ENCODE data around the gene MGST3.
"Not testable (repeated sequence)": the region's sequence is repeated elsewhere in the genome, so short reads cannot be mapped to it uniquely, and the experiment has no call there.

The MGST3 gene

GRCh38 chr1:165658766-165659580 is 27.9 kb downstream of the MGST3 start:
- not testable (repeated sequence) for H3K9ac ChIP-seq (ENCODE audit: low read depth, low read length); H3K9me3 ChIP-seq (ENCODE audit: control insufficient read depth, insufficient read depth, low read length); H3K4me1 ChIP-seq (ENCODE audit: insufficient read depth, low read length)
- H3K36me3 ChIP-seq (ENCODE audit: insufficient read depth, low read length), result peaks cover 11% of the 10 kb centered on the region; the same call in 1 of the 2 replicates

- 0 out of 2 replicates have a peak, but pooled peaks cover 3% of the 10 kb centered on the region for H3K4me1 ChIP-seq (ENCODE audit: insufficient read depth, low read length)
- H3K9me3 ChIP-seq (ENCODE audit: control insufficient read depth, insufficient read depth, low read length), result no peaks in the 10 kb centered on the region
- H3K36me3 ChIP-seq (ENCODE audit: insufficient read depth, low read length), result peaks cover 12% of the 10 kb centered on the region; the same call in 1 of the 2 replicates
- H3K9ac ChIP-seq (ENCODE audit: low read depth, low read length), result no peak overlapping the region
These were observed 28.5 kb downstream of the MGST3 start for GRCh38 chr1:165659581-165659895.

- no peaks in the 10 kb centered on the region for H3K9me3 ChIP-seq (ENCODE audit: control insufficient read depth, insufficient read depth, low read length)
- H3K9ac ChIP-seq (ENCODE audit: low read depth, low read length), result no peak overlapping the region
- 0 out of 2 replicates have a peak, but pooled peaks cover 3% of the 10 kb centered on the region for H3K4me1 ChIP-seq (ENCODE audit: insufficient read depth, low read length)
- H3K36me3 ChIP-seq (ENCODE audit: insufficient read depth, low read length), result peaks cover 12% of the 10 kb centered on the region
These were observed 30.7 kb downstream of the MGST3 start for GRCh38 chr1:165661703-165662102.

GRCh38 chr1:165662186-165662585 is 31.2 kb downstream of the MGST3 start:
- no peaks in the 10 kb centered on the region for H3K9me3 ChIP-seq (ENCODE audit: control insufficient read depth, insufficient read depth, low read length)
- peaks cover 14% of the 10 kb centered on the region for H3K36me3 ChIP-seq (ENCODE audit: insufficient read depth, low read length)
- 0 out of 2 replicates have a peak, but pooled peaks cover 3% of the 10 kb centered on the region for H3K4me1 ChIP-seq (ENCODE audit: insufficient read depth, low read length)

GRCh38 chr1:165666152-165666825 is 35.3 kb downstream of the MGST3 start:
- H3K9me3 ChIP-seq (ENCODE audit: control insufficient read depth, insufficient read depth, low read length), result no peaks in the 10 kb centered on the region
- peaks cover 19% of the 10 kb centered on the region for H3K36me3 ChIP-seq (ENCODE audit: insufficient read depth, low read length)
- H3K4me1 ChIP-seq (ENCODE audit: insufficient read depth, low read length), result no peaks in the 10 kb centered on the region
- H3K9ac ChIP-seq (ENCODE audit: low read depth, low read length), result no peak overlapping the region

More at GRCh38 chr1:165662186-165662585, 31.2 kb downstream of the MGST3 start:
- no peak overlapping the region for H3K9ac ChIP-seq (ENCODE audit: low read depth, low read length)

GRCh38 chr1:165668184-165668583 is 37.1 kb downstream of the MGST3 start:
- Histone ChIP-seq H3K36me3 (ENCODE audit: insufficient read depth, low read length) (peaks cover 11% of the 10 kb centered on the region), H3K9me3 (ENCODE audit: control insufficient read depth, insufficient read depth, low read length) (no peaks in the 10 kb centered on the region), H3K9ac (ENCODE audit: low read depth, low read length) (no peak overlapping the region), H3K4me1 (ENCODE audit: insufficient read depth, low read length) (no peaks in the 10 kb centered on the region)

GRCh38 chr1:165671526-165671925 is 40.5 kb downstream of the MGST3 start:
- no peaks in the 10 kb centered on the region for H3K4me1 ChIP-seq (ENCODE audit: insufficient read depth, low read length)
- H3K36me3 ChIP-seq (ENCODE audit: insufficient read depth, low read length), result peaks cover 11% of the 10 kb centered on the region; the same call in 1 of the 2 replicates
- no peaks in the 10 kb centered on the region for H3K9me3 ChIP-seq (ENCODE audit: control insufficient read depth, insufficient read depth, low read length)
- no peak overlapping the region for H3K9ac ChIP-seq (ENCODE audit: low read depth, low read length)

GRCh38 chr1:165674599-165674998 is 43.6 kb downstream of the MGST3 start:
- no peaks in the 10 kb centered on the region for H3K4me1 ChIP-seq (ENCODE audit: insufficient read depth, low read length)
- peaks cover 6% of the 10 kb centered on the region; the same call in 1 of the 2 replicates for H3K36me3 ChIP-seq (ENCODE audit: insufficient read depth, low read length)
- H3K9me3 ChIP-seq (ENCODE audit: control insufficient read depth, insufficient read depth, low read length), result no peaks in the 10 kb centered on the region
- no peak overlapping the region for H3K9ac ChIP-seq (ENCODE audit: low read depth, low read length)

- Histone ChIP-seq H3K9ac (ENCODE audit: low read depth, low read length) (no peak overlapping the region), H3K9me3 (ENCODE audit: control insufficient read depth, insufficient read depth, low read length) (no peaks in the 10 kb centered on the region), H3K4me1 (ENCODE audit: insufficient read depth, low read length) (no peaks in the 10 kb centered on the region), H3K36me3 (ENCODE audit: insufficient read depth, low read length) (peaks cover 6% of the 10 kb centered on the region; the same call in 1 of the 2 replicates)
These were observed 44.8 kb downstream of the MGST3 start for GRCh38 chr1:165675794-165676193.

GRCh38 chr1:165678509-165678908 is 47.5 kb downstream of the MGST3 start:
- Histone ChIP-seq H3K4me1 (ENCODE audit: insufficient read depth, low read length) (no peaks in the 10 kb centered on the region), H3K9ac (ENCODE audit: low read depth, low read length) (no peak overlapping the region), H3K9me3 (ENCODE audit: control insufficient read depth, insufficient read depth, low read length) (no peaks in the 10 kb centered on the region), H3K36me3 (ENCODE audit: insufficient read depth, low read length) (peaks cover 13% of the 10 kb centered on the region; the same call in 1 of the 2 replicates)

- Histone ChIP-seq H3K4me1 (ENCODE audit: insufficient read depth, low read length) (no peaks in the 10 kb centered on the region), H3K36me3 (ENCODE audit: insufficient read depth, low read length) (peaks cover 13% of the 10 kb centered on the region; the same call in 1 of the 2 replicates), H3K9ac (ENCODE audit: low read depth, low read length) (no peak overlapping the region), H3K9me3 (ENCODE audit: control insufficient read depth, insufficient read depth, low read length) (no peaks in the 10 kb centered on the region)
These were observed 48.4 kb downstream of the MGST3 start for GRCh38 chr1:165679282-165680036.

- H3K9me3 ChIP-seq (ENCODE audit: control insufficient read depth, insufficient read depth, low read length), result no peaks in the 10 kb centered on the region
- no peak overlapping the region for H3K9ac ChIP-seq (ENCODE audit: low read depth, low read length)
- peaks cover 13% of the 10 kb centered on the region; the same call in 1 of the 2 replicates for H3K36me3 ChIP-seq (ENCODE audit: insufficient read depth, low read length)
- no peaks in the 10 kb centered on the region for H3K4me1 ChIP-seq (ENCODE audit: insufficient read depth, low read length)
These were observed 49.3 kb downstream of the MGST3 start for GRCh38 chr1:165680303-165680702.

GRCh38 chr1:165680773-165681172 is 49.7 kb downstream of the MGST3 start:
- H3K4me1 ChIP-seq (ENCODE audit: insufficient read depth, low read length); H3K9ac ChIP-seq (ENCODE audit: low read depth, low read length); H3K9me3 ChIP-seq (ENCODE audit: control insufficient read depth, insufficient read depth, low read length): not testable (repeated sequence)
- H3K36me3 ChIP-seq (ENCODE audit: insufficient read depth, low read length), result peaks cover 13% of the 10 kb centered on the region; the same call in 1 of the 2 replicates

- no peaks in the 10 kb centered on the region for H3K9me3 ChIP-seq (ENCODE audit: control insufficient read depth, insufficient read depth, low read length)
- no peaks in the 10 kb centered on the region for H3K4me1 ChIP-seq (ENCODE audit: insufficient read depth, low read length)
- H3K9ac ChIP-seq (ENCODE audit: low read depth, low read length), result no peak overlapping the region
- peaks cover 9% of the 10 kb centered on the region; the same call in 1 of the 2 replicates for H3K36me3 ChIP-seq (ENCODE audit: insufficient read depth, low read length)
These were observed 52.9 kb downstream of the MGST3 start for GRCh38 chr1:165683848-165684485.
